Vagina (tissue), 2 donors: ENCODE data around the gene KIF23. TPM values are rescaled to one million over a fixed set of nuclear protein-coding genes. Genes with fewer than 3 reads are reported as not detected.

Experiments
- DNase-seq, 2 donors: peaks; one replicate each; pipeline ENCODE4 v3.0.0-alpha.2; 2017; ENCODE audit errors: extremely low spot score in 2 of 2
- H3K27ac ChIP-seq: fragments of 200-600 bp; sonication (generic); one replicate; pipeline ENCODE4 v1.5.1; 2019
- H3K27me3 ChIP-seq: fragments of 200-600 bp; sonication (generic); one replicate; pipeline ENCODE4 v1.5.1; 2019
- H3K36me3 ChIP-seq, 2 donors: fragments of 200-600 bp; sonication (generic); one replicate each; pipeline ENCODE4 v1.5.1; 2017 to 2019
- H3K4me1 ChIP-seq: fragments of 200-600 bp; sonication (generic); one replicate; pipeline ENCODE4 v1.5.1; 2019
- H3K4me3 ChIP-seq, 2 donors: fragments of 200-600 bp; sonication (generic); 1 replicate in 1 of 2; 2 replicates in 1 of 2; pipeline ENCODE4 v1.5.1; 2016 to 2019
- H3K9me3 ChIP-seq: fragments of 200-600 bp; sonication (generic); one replicate; pipeline ENCODE4 v1.5.1; 2019
- CTCF ChIP-seq, 3 experiments: fragments of 450-650 bp in 2 of 3; fragments of 200-600 bp in 1 of 3; sonication (generic) in 1 of 3; IDR thresholded peaks; one replicate each; pipeline ENCODE4 v1.5.1; 2017 to 2019; ENCODE audit warnings: antibody characterized with exemption in 3 of 3, mild to moderate bottlenecking in 2 of 3, moderate library complexity in 2 of 3
- POLR2A ChIP-seq, 2 donors: fragments of 450-650 bp; IDR thresholded peaks; one replicate each; pipeline ENCODE4 v1.6.1; 2017; ENCODE audit warnings: antibody characterized with exemption in 2 of 2, mild to moderate bottlenecking in 2 of 2, moderate library complexity in 2 of 2
- POLR2AphosphoS5 ChIP-seq, 2 donors: sonication (generic); formaldehyde crosslinking; IDR thresholded peaks; one replicate each; pipeline ENCODE4 v1.9.0; 2017; ENCODE audit warnings: antibody characterized with exemption in 2 of 2, mild to moderate bottlenecking in 2 of 2, low read depth in 1 of 2; ENCODE audit not compliant: insufficient read depth in 1 of 2
- intact Hi-C: fragments of 100-400 bp; cut with DNase I; formaldehyde crosslinking; loops from one replicate; pipeline ENCODE4 v1.15.1; 2023
- total RNA-seq: library from RNA; depleted of rRNA; stranded (reverse); fragments of >200 nt; gene quantifications from one replicate; pipeline ENCODE4 v1.2.3, GENCODE V29; 2016

Gene KIF23
- total RNA-seq, 1 donor from 2014 or later, result 7.4 TPM

- Histone ChIP-seq H3K9me3 (no peaks in the 10 kb centered on the region), H3K36me3 (no peaks in the 10 kb centered on the region), H3K4me3 (no peak overlapping the region), H3K27me3 (no peaks in the 10 kb centered on the region), H3K27ac (peak overlapping the region; percentile 0), H3K4me1 (no peaks in the 10 kb centered on the region)
- TF ChIP-seq POLR2A (IDR thresholded peaks at IDR 0.05), result no peak
- TF ChIP-seq CTCF (IDR thresholded peaks at IDR 0.05), result no peak
- TF ChIP-seq POLR2AphosphoS5 (IDR thresholded peaks at IDR 0.05; ENCODE audit: insufficient read depth in 1 of 2, low read depth in 1 of 2), result no peak
- intact Hi-C loops, result no loop called here
- no peak for DNase-seq
Measured at GRCh38 chr15:69433831-69434230, 19.7 kb downstream of the KIF23 start.

- no peak for DNase-seq
- intact Hi-C loops, result no loop called here
- no peaks in the 10 kb centered on the region for H3K27me3 ChIP-seq
- H3K4me3 ChIP-seq, result no peak overlapping the region
- no peaks in the 10 kb centered on the region for H3K36me3 ChIP-seq
- no peaks in the 10 kb centered on the region for H3K9me3 ChIP-seq
- peak overlapping the region; percentile 0 for H3K27ac ChIP-seq
- TF ChIP-seq POLR2AphosphoS5 (IDR thresholded peaks at IDR 0.05; ENCODE audit: insufficient read depth in 1 of 2, low read depth in 1 of 2) (no peak), CTCF (IDR thresholded peaks at IDR 0.05) (no peak), POLR2A (IDR thresholded peaks at IDR 0.05) (no peak)
- H3K4me1 ChIP-seq, result no peaks in the 10 kb centered on the region
Measured at GRCh38 chr15:69434238-69434637, 20.1 kb downstream of the KIF23 start.

- no peak overlapping the region for H3K27ac ChIP-seq
- no peaks in the 10 kb centered on the region for H3K27me3 ChIP-seq
- intact Hi-C loops, result no loop called here
Measured at GRCh38 chr15:69434679-69435078, 20.5 kb downstream of the KIF23 start.

DNA sequence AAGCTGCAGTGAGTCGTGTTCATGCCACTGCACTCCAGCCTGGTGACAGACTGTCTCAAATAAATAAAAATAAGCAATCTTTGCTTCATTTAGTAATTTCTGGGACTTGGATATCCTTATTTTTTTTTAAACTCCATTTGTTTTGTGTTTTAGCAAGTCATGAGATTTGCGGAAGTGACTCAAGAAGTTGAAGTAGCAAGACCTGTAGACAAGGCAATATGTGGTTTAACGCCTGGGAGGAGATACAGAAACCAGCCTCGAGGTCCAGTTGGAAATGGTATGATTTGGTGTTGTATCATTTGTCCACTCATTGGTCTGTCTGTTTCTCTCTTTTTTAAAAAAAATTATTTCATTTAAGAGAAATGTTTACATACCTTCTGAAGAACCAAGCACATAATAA is 21.8 kb downstream of the KIF23 start:
- H3K36me3 ChIP-seq, result no peaks in the 10 kb centered on the region
- no peak for DNase-seq
- no peaks in the 10 kb centered on the region for H3K4me1 ChIP-seq
- H3K4me3 ChIP-seq, result no peak overlapping the region
- intact Hi-C loops, result no loop called here
- no peaks in the 10 kb centered on the region for H3K9me3 ChIP-seq
- H3K27me3 ChIP-seq, result no peaks in the 10 kb centered on the region
- H3K27ac ChIP-seq, result no peak overlapping the region
- TF ChIP-seq POLR2A (IDR thresholded peaks at IDR 0.05), result no peak
- TF ChIP-seq POLR2AphosphoS5 (IDR thresholded peaks at IDR 0.05; ENCODE audit: insufficient read depth in 1 of 2, low read depth in 1 of 2), result no peak
- no peak for TF ChIP-seq CTCF (IDR thresholded peaks at IDR 0.05)

More at GRCh38 chr15:69434679-69435078, 20.5 kb downstream of the KIF23 start:
- Histone ChIP-seq H3K4me3 (no peak overlapping the region), H3K4me1 (no peaks in the 10 kb centered on the region), H3K9me3 (no peaks in the 10 kb centered on the region), H3K36me3 (no peaks in the 10 kb centered on the region)
- TF ChIP-seq POLR2AphosphoS5 (IDR thresholded peaks at IDR 0.05; ENCODE audit: insufficient read depth in 1 of 2, low read depth in 1 of 2), result no peak
- TF ChIP-seq POLR2A (IDR thresholded peaks at IDR 0.05), result no peak
- no peak for TF ChIP-seq CTCF (IDR thresholded peaks at IDR 0.05)
- DNase-seq, result no peak

GRCh38 chr15:69436951-69437350 is 22.8 kb downstream of the KIF23 start:
- H3K4me1 ChIP-seq, result no peaks in the 10 kb centered on the region
- intact Hi-C loops, result no loop called here
- no peak overlapping the region for H3K27ac ChIP-seq

More at GRCh38 chr15:69436951-69437350, 22.8 kb downstream of the KIF23 start:
- Histone ChIP-seq H3K9me3 (no peaks in the 10 kb centered on the region), H3K27me3 (no peaks in the 10 kb centered on the region), H3K36me3 (no peaks in the 10 kb centered on the region), H3K4me3 (no peak overlapping the region)
- DNase-seq, result no peak
- TF ChIP-seq CTCF (IDR thresholded peaks at IDR 0.05) (no peak), POLR2A (IDR thresholded peaks at IDR 0.05) (no peak), POLR2AphosphoS5 (IDR thresholded peaks at IDR 0.05; ENCODE audit: insufficient read depth in 1 of 2, low read depth in 1 of 2) (no peak)
